ENCODE results near the gene FAU. TPM values are rescaled to one million over a fixed set of nuclear protein-coding genes. Genes with fewer than 3 reads are reported as not detected.

The FAU gene
- total and polyA plus RNA-seq, 2 of the 13 experiments (the other 11 are each of a cell fraction or from before 2014, with no cell fraction given): 374 to 869 TPM

GRCh38 chr11:65141896-65142494 is 20.1 kb upstream of the FAU start (continued):
- TF ChIP-seq BCL3 (CRISPR knock-in tag; IDR thresholded peaks at IDR 0.05): no peak
- TF ChIP-seq GTF2F1 (IDR thresholded peaks at IDR 0.05; ENCODE audit: low read length): no peak
- no peak for TF ChIP-seq THYN1 (CRISPR knock-in tag; IDR thresholded peaks at IDR 0.05; ENCODE audit: borderline replicate concordance, low read depth)
- no peak for TF ChIP-seq ATM (IDR thresholded peaks at IDR 0.05; ENCODE audit: borderline replicate concordance)
- no peak for TF ChIP-seq ZIK1 (CRISPR knock-in tag; IDR thresholded peaks at IDR 0.05; ENCODE audit: borderline replicate concordance, low read depth)
- no peak for TF ChIP-seq SAFB2 (CRISPR knock-in tag; IDR thresholded peaks at IDR 0.05; ENCODE audit: borderline replicate concordance, low read depth)
- TF ChIP-seq JUND (CRISPR knock-in tag; IDR thresholded peaks at IDR 0.05): no peak
- no peak for TF ChIP-seq MED1 (CRISPR knock-in tag; IDR thresholded peaks at IDR 0.05)
- no peak for TF ChIP-seq HOXA7 (CRISPR knock-in tag; IDR thresholded peaks at IDR 0.05)
- no peak for TF ChIP-seq SNAPC4 (CRISPR knock-in tag; IDR thresholded peaks at IDR 0.05)
- peak; percentile 75 for TF ChIP-seq ZNF12 (CRISPR knock-in tag; IDR thresholded peaks at IDR 0.05)
- no peak for TF ChIP-seq ZNF841 (CRISPR knock-in tag; IDR thresholded peaks at IDR 0.05; ENCODE audit: borderline replicate concordance)
- TF ChIP-seq SOX13 (IDR thresholded peaks at IDR 0.05): no peak
- TF ChIP-seq SOX13 (CRISPR knock-in tag; conservative IDR thresholded peaks at IDR 0.05 in 1 of 2, IDR thresholded peaks at IDR 0.05 in 1 of 2): no peak
- no peak for TF ChIP-seq ZNF232 (CRISPR knock-in tag; IDR thresholded peaks at IDR 0.05; ENCODE audit: borderline replicate concordance)
- no peak for TF ChIP-seq PITX1 (CRISPR knock-in tag; IDR thresholded peaks at IDR 0.05)
- TF ChIP-seq ZNF138 (CRISPR knock-in tag; IDR thresholded peaks at IDR 0.05; ENCODE audit: low read depth): no peak
- TF ChIP-seq EP300 (IDR thresholded peaks at IDR 0.05; ENCODE audit: low read depth in 2 of 2, low read length in 2 of 2): peak in 1 of 2 experiments; percentile 25; a peak in 1 of 4 replicates
- TF ChIP-seq EP300 (CRISPR knock-in tag; IDR thresholded peaks at IDR 0.05; ENCODE audit: borderline replicate concordance): no peak
- no peak for TF ChIP-seq MBNL3 (CRISPR knock-in tag; conservative IDR thresholded peaks at IDR 0.05)
- no peak for TF ChIP-seq NFKBIZ (CRISPR knock-in tag; IDR thresholded peaks at IDR 0.05)
- TF ChIP-seq ZNF207 (IDR thresholded peaks at IDR 0.05; ENCODE audit: borderline replicate concordance): no peak
- TF ChIP-seq ZFP62 (CRISPR knock-in tag; IDR thresholded peaks at IDR 0.05): no peak
- no peak for TF ChIP-seq NKX3-1 (CRISPR knock-in tag; IDR thresholded peaks at IDR 0.05)
- no peak for TF ChIP-seq ZNF749 (CRISPR knock-in tag; IDR thresholded peaks at IDR 0.05; ENCODE audit: borderline replicate concordance)
- no peak for TF ChIP-seq ZNF225 (CRISPR knock-in tag; IDR thresholded peaks at IDR 0.05)
- TF ChIP-seq SAP130 (CRISPR knock-in tag; IDR thresholded peaks at IDR 0.05; ENCODE audit: low read depth): 0 out of 2 replicates have a peak, but pooled peaks have one; percentile 10

Measured in HepG2 (cell line).